ENCODE results near the gene RPS19. TPM values are rescaled to one million over a fixed set of nuclear protein-coding genes. Genes with fewer than 3 reads are reported as not detected.
A peak's percentile ranks its signal among the peaks of the same experiment; 100 is the strongest.
"Not testable (repeated sequence)": the region's sequence is repeated elsewhere in the genome, so short reads cannot be mapped to it uniquely, and the experiment has no call there.

RPS19 gene
- total RNA-seq, 1 donor from 2014 or later: 2,011 TPM

DNA sequence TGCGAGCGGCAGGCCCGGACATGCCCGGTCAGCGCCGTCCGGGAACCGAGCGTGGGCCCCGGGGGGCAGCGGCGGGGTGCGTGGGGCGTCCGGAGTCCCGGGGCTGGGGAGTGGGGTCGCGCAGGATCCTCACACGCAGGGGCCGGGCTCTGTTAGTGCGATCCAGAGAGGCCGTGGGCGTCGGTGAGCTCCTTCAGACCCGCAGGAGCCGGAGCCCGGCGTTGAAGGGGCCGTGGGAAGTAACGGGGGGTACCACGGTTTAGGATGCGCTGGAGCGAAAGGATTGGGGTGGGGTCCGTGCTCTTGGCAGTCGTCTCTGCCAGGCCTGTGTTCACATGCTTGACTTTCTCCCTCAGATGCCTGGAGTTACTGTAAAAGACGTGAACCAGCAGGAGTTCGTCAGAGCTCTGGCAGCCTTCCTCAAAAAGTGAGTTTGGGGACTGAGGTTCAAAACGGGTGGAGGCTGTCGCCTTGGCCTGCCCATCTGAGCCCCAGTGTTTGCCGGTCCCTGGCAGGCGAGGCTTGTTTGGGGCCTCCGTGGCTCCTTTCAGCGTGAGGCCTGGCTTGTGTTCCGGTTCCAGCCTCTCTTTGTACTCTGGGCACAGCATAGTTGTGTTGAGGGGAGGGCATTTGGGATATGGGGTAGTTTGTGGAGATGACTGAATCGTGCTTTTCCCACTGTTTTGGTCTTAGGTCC lies 512 bp downstream of the RPS19 start:
- ATAC-seq: no peak

DNA sequence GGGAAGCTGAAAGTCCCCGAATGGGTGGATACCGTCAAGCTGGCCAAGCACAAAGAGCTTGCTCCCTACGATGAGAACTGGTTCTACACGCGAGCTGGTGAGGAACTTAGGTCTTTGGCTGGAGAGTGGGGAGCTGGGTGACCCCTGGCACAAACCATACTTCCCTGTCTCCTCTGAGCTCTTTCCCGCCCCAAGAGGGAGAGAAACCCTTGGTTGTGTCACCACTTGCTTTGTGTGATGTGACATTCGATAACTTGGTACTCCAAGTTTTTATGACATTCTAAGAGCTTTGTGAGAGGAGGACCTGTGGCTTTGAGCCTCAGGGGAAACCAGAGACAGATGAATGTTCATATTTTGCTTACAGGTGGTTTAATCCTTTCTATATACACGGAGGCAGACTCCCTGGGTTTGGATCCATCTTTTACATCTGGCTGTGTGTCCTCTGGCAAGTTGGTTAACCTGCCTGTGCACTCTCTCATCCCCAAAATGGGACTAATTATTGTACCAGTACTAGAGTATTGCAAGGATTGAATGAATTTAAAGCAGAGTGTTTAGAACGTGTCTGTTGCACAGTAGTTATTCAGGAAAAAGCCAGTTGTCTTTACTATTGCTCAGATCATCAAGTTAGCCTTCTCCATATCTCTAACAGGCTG lies 1.2 kb downstream of the RPS19 start:
- no peak for ATAC-seq

DNA sequence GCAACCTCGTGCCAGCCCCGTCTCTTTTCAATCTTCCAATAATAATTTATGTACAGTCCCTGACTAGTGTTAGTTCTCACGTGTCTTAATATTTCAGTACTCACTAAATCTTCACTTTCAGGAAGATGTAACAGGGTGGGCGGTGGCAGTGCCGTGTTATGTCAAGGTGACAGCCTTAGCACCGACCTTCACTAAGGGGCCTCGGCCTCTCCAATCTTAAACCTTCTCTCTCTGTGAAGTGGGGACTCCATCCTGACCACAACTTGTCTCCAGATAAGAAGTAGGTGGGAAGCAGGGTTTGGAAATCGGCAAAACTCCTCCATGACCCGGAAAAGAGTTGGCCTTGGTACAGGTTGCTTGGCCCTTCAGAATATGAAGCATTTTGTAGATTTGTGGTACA lies 1.8 kb downstream of the RPS19 start:
- ATAC-seq: no peak

DNA sequence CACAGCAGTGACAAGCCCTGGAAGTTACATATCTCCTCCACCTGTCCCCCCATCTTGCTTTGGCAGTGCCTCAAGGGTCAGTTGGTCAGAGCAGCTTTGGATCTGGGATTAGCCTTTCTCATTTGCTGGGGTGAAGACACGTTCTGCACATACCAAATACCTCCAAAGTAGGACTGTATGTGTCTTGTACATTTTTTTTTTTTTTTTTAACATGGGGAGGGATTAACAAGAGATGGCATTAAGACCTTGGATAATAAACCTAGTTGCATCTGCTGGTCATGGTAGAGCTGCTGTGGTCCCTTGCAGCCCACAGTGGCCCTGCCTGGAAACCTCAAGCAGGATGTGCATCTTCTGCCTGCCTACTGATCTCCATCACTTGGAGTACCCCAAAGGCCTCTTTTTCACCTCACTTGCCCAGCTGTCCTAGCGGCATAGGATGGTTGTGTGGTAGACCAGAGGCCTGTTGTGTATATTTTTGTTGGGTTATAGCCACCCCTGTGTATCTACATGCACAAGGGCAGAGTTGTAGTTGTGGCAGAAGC lies 2.5 kb downstream of the RPS19 start:
- no peak for ATAC-seq

DNA sequence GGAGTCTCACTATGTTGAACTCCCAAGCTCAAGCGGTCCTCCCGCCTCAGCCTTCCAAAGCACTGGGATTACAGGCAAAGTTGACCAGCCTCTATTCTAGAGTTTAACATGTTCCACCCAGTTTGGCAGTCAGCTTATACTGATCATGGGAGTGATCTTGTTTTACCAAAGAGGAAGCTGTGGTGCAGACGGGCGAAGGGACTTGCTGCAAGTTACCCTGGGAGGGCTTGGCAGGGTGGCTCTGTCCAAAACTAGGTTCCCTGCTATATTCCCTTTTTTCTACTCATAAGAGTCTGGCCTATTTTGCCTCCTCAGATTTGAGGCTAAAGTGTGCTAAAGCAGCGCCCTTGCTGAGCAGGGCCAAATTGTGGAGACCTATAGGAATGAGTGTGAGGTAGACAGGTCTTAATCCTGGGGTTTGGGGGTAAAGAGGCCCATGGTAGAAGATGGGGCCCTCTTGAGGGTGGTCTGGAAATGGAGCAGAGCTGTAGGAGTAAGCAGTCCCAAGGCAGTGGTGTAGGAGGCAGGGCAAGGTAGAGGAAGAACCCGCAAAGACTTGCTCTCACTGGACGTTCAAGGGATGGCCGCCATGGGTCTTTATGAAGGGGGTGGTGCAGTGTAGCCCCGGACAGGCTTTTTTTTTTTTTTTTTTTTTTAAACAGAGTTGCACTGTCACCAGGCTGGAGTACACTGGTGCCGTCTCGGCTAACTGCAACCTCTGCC lies 3.3 kb downstream of the RPS19 start:
- ATAC-seq: no peak

DNA sequence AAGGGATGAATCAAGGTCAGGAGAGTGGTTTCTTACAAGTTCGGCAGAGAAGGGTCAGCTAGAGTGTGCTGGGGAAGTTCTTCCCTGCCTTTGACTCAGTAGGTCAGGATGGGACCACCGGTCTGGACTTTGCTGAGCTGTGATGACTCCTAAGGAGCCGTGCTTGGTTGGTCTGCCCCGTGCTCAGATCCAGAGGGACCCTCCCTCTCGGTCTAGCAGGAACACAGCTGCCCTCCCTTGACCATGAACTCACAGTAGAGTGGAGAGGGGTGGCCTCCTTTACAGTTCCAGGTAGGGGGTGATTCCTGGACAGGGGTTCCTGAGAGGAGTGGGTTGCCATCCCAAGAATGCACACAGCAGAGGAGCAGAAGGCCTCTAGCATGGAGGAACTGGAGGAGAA lies 4.3 kb downstream of the RPS19 start:
- no peak for ATAC-seq

DNA sequence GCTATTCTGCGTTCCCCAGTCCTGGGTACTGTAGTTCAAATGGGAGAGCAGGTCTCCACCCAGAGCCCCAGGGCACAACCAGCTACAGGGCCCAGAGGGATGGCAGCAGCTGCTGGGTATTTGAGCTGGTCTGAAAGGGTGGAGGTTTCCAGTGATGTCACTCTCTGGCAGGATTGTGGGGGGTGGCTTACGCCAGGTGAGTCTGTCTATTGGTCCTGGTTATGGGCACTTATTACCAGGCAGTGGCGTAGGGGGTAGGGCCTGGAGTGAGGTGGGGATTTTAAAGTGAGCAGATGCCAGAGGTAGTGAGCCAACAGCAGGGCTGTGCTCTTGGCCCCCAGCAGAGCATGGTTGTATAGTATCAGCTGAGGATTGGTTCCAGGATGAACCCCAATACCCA lies 6.2 kb downstream of the RPS19 start:
- ATAC-seq: no peak

DNA sequence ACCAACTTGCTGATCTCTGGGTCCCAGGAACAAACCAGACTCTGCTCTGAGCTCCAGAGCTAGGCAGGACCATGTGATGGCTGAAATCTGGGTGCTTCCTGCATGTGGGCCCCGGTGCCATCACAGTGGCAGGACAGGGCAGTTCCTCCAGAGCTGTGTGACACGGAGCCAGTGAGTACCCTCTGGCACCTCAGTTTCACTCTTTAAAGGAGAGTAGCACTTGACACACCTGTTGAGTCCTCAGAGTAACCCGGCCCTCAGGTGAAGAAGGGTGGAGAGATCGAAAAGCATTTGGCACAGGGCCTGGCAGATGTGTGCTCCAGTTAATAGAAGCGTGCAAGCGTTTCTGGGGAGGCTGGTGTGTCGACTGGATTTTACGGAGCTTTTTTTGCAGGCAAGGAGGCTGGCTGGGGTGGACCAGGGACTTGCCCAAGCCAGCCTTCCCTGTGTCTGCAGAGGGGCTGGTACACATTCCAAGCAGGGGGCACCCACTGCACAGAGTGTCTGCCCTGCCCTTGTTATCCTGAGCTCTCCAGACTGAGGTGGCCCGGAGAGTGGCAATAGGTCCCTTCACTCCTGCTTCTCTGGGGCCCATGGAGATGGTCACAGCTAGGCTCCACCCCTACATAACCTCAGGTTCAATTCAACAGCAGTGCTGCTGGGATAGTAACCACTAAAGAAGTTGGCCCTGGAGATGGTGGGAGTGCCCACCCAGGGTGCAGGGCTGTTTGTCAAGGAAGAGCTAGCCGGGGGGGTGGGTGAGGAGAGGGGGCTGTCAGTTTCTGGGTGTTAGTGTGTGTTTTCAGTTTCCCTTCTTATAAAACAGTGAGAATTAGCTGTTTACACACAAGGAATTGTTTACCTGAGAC lies 8.3 kb downstream of the RPS19 start:
- ATAC-seq: peak; percentile 19

DNA sequence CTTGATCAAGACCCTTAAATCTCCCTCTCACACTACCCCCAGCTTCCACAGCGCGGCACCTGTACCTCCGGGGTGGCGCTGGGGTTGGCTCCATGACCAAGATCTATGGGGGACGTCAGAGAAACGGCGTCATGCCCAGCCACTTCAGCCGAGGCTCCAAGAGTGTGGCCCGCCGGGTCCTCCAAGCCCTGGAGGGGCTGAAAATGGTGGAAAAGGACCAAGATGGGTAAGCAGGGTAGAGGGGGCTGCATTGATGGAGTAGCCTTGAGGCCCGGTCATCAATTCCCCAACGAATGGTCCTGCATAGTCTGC lies 8.9 kb downstream of the RPS19 start:
- no peak for ATAC-seq

DNA sequence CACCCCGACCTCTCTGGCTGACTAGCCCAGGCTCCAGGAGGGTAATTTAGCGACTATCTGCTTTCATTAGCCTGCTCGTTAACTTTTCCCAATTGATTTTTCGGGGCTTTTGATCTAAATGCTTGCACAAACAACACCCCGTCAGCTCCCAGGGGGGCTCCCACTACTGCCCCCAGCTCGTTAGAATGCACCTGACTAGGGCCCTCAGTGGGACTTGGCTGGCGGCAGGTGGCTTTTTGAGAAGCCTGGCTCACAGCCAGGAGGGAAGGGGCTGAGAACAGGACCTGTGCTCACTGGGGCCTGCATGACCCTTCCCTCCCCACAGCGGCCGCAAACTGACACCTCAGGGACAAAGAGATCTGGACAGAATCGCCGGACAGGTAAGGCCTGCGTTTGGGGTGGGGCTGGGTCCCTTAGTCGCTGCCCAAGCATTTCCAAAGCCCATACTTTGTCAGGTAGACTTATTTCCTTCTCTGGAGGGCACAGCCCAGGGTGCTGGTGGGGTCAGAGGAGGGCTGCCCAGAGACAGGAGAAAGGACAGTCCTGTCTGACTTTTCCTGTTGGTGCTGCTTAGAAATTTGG lies 9.4 kb downstream of the RPS19 start:
- no peak for ATAC-seq

DNA sequence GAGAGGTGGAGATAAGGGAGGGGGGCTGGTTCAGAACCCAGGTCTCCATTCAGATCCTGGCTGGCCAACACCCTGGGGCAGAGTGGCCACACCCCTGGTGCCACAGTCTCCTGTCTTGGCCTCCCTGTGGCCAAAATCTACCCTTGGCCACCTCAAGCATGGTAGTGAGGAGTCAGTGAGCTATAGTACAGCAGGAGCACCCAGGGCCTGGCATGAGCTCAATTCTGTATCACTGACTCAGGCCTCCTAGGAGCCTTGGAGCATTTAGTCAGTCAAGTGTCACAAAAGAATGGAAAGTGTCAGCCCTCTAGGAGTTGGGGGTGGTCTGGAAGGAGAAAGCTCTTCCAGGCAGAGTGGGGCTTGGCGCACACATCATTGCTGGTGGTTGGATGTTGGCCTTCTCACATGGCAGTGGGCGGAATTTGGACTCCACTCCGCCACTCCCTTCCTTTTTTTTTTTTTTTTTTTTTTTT lies 10.4 kb downstream of the RPS19 start:
- ATAC-seq: peak; percentile 4

DNA sequence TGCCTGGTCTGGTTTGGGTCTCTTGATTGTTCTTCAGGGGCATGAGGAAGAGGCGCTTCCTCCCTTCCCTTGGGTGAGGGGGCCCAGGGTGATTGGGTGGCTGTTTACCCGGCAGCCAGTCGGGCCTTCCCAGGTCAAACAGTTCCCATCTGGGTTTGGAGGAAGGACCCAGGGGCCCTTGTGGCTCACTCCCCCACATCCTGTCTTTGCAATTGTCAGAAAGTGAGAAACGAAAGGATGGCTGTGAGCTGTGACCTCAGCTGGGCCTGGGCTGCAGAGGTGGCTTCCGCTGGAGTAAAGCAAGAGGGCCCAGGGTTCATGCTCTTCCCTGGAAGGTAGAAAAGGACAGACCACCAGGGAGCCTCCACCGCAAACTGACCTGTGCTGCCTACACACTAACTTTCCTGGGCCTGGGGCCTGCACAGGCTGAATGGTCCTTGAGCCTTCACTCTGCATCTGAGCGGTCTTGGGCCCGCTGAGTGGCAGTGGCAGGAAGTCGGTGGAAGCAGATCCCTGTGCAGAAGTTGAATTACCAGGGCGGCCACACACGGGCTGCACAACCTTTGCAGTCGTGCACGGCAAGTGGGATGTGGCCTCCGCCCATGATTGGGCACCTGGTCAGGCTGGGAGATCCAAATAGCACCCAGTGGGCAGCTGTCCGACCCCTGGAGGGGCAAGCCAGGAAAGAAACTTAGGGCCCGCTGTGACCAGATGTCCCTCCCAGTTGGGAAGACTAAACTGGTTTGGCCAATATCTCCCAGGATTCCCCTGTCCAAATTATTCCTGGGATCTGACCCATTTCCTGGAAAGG lies 11.7 kb downstream of the RPS19 start:
- peak; percentile 12 for ATAC-seq

DNA sequence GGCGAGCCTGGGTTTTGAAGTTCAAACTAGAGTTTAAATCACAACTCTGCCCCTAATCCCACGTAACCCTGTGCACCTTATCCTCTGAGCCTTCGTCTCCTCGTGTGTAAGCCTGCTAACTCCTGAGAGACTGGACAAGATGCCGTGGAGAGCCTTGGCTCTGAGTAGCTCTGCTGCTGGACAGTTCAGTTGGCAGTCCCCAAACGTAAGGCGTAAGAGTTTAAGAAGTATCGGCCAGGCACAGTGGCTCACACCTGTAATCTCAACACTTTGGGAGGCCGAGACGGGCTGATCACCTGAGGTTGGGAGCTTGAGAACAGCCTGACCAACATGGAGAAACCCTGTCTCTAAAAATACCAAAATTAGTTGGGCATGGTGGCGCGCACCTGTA lies 12.3 kb downstream of the RPS19 start:
- ATAC-seq: no peak

DNA sequence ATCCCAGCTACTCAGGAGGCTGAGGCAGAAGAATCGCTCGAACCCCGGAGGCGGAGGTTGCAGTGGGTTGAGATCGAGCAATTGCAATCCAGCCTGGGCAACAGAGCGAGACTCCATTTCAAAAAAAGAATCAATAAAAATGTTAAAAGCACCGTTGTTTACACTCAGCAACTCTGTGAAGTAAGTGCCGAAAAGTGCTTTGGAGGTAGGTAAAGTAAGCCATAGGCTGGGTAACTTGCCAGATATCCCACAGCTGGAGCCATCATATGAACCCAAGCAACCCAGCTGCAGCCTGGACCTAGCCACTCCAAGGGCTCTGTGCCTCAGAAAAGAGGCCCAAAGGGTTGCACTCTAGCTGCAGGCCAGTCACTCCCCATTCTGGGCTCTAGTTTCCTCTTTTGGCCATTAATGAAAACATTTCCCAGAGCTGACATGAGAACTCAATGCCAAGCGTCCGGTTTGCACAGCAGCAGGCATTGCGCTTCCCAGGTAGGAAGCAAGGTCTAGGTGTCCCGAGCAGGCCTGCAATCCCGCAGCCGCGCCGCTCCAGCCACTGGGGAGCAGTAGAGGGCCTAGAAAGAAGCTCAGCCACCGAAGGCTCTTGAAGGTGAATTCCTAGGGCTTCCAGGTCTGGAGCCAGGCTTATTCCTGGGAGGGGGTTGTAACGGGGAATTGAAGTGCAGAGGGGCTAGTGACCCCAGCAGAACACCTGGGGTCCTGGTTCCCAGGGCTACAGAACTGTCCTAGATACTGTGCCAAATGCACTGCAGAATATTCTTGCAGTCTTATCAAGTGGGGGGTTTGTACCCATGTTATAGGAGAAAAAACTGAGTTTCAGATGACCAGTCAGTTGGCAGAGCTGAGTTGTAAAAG lies 13.0 kb downstream of the RPS19 start:
- peak; percentile 58 for ATAC-seq

DNA sequence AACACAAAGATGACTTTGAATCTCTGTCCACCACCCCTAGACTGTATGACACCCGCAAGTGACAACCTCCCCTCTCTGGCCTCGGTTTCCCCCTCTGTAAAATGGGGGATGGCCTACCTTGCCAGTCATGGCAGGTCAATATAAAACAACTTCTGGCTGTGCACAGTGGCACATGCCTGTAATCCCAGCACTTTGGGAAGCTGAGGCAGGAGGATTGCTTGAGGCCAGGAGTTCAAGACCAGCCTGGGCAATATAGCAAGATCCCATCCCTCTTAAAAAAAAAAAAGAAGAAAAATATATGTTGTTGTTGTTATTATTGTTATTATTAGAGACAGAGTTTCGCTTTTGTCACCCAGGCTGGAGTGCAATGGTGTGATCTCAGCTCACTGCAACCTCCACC lies 15.9 kb downstream of the RPS19 start:
- not testable (repeated sequence) for ATAC-seq

DNA sequence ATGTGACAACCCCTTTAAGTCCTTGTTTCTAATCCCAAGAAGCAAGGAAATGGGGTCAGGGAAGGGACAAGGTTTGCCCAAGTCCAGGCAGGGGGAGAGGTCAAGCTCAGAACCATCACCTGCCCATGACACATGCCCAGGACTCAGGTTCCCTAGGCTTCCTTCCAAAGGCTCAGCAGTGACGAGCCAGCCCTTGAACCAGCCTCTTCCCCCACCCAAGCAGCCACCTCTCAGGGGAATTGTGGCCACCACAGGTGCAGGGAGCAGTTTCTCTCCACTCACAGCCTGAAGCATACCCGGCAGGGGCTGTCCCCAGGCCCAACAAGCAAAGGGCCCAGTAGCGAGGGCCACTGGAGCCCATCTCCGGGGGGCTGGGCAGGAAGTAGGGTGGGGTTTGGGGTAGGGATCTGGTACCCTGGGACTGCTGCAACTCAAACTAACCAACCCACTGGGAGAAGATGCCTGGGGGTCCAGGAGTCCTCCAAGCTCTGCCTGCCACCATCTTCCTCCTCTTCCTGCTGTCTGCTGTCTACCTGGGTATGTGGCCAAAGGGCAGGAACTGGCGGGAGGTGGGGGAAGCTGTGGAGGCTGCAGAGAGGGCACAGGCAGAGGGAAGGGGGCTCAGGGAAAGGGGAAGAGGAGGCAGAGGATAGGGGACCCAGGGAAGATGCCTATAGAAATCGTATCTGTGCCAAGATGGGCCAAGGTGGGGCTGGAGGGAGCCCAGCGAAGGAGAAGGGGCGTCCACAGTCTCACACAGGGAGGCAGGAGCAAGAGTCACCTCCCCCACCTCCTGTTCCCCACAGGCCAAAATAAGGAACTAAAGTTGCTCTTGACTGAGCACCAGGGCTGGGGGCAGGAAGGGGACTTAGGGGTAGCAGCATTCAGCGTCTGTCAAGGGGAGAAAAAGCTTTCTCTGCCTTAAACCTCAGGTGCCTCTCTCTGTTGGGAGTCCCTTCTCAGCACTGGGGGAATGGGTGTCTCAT lies 17.1 kb downstream of the RPS19 start, which contains the start of gene CD79A:
Gene CD79A (plus strand): TSS at position 433 of the 986 bp plus-strand sequence. CDS start 26 bp downstream, at position 459.
- peak; percentile 40 for ATAC-seq

DNA sequence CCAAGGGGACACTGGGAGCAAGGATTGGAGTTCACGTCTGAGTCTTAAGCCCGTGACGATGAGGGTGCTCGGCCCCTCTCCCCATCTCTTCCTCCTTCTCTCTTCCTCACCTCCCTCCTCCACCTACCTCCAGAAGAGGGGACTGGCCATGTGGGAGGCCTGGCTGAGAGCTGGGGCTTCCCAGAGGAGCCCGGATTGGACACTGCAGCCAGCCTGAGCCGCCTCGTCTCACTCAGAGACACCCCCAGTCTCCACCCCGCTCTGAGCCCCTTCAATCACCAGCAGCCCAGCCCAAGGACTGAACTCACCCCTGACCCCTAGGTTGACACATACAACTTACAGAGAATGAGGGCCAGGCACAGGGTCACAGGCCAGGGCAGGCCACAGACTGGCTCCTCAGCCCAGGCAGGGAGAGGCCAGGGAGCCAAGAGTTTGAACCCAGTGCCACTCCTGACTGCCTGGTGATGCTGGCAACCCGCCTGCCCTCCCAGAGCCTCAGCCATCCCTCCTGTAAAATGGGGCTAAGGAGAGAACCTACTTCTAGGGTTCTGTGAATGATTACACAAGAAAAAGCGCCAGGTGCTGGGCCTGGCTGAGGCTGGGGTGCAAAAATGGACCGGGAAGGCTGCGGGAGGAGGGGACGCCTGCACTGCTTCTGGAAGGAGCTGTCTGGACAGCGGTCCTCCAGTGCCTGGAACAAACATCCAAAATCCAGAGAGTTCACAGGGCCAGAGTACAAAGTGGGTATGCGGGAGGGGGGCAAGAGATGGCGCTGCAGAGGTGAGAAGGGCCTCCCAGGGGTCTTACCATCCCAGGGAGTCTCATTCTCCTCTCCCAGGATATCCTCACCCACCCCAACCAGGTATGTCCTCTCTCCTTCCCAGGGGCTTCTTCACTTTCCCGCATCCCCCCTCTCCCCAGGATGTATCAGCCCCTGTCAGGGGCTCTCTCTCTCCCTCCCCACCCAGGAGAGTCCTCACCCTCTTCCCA lies 18.2 kb downstream of the RPS19 start:
- no peak for ATAC-seq

DNA sequence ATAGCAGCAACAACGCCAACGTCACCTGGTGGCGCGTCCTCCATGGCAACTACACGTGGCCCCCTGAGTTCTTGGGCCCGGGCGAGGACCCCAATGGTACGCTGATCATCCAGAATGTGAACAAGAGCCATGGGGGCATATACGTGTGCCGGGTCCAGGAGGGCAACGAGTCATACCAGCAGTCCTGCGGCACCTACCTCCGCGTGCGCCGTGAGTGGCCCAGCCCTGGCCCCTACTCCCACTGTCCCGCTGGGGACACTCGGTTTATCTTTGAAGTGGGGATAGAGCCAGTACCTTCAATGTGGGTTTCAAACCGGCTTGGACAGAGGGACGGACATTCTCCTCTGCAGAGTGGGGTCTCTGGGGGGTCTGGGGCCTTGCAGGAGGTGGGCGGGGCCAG lies 19.0 kb downstream of the RPS19 start:
- ATAC-seq: no peak

Data from esophagus mucosa (tissue), 1 donor.